ENCODE data around the gene KCNQ4.

Gene KCNQ4

GRCh38 chr1:40844079-40844478, 60.5 kb downstream of the KCNQ4 start:
- no peak for DNase-seq

GRCh38 chr1:40844887-40845878, 61.6 kb downstream of the KCNQ4 start:
- DNase-seq: peak; percentile 12

- DNase-seq: no peak
These were observed 62.3 kb downstream of the KCNQ4 start for GRCh38 chr1:40845895-40846294.

- no peak for DNase-seq
These were observed 63.6 kb downstream of the KCNQ4 start for GRCh38 chr1:40847023-40847745.

- DNase-seq: peak; percentile 16
These were observed 65.1 kb downstream of the KCNQ4 start for GRCh38 chr1:40848530-40849189.

- peak; percentile 82 for DNase-seq
These were observed 66.4 kb downstream of the KCNQ4 start for GRCh38 chr1:40849801-40850592.

- DNase-seq: no peak
These were observed 68.1 kb downstream of the KCNQ4 start for GRCh38 chr1:40851643-40852042.

- no peak for DNase-seq
These were observed 69.7 kb downstream of the KCNQ4 start for GRCh38 chr1:40853113-40853884.

GRCh38 chr1:40853885-40854170, 70.2 kb downstream of the KCNQ4 start:
- no peak for DNase-seq

- DNase-seq: peak; percentile 42
These were observed 71.9 kb downstream of the KCNQ4 start for GRCh38 chr1:40855513-40855912.

- no peak for DNase-seq
These were observed 72.5 kb downstream of the KCNQ4 start for GRCh38 chr1:40856116-40856515.

GRCh38 chr1:40856656-40857302, 73.2 kb downstream of the KCNQ4 start:
- DNase-seq: no peak

GRCh38 chr1:40857737-40858136, 74.2 kb downstream of the KCNQ4 start:
- DNase-seq: no peak

GRCh38 chr1:40858856-40859416, 75.3 kb downstream of the KCNQ4 start:
- DNase-seq: no peak

GRCh38 chr1:40860706-40861223, 77.2 kb downstream of the KCNQ4 start:
- no peak for DNase-seq

GRCh38 chr1:40861224-40862003, 77.8 kb downstream of the KCNQ4 start:
- peak; percentile 59 for DNase-seq

GRCh38 chr1:40862008-40862863, 78.6 kb downstream of the KCNQ4 start, which contains the start of gene CITED4:
Gene CITED4 (minus strand): TSS chr1:40862363. CDS start chr1:40862127, 236 bp downstream.
- peak; percentile 97 for DNase-seq

GRCh38 chr1:40868051-40868723, 84.6 kb downstream of the KCNQ4 start:
- DNase-seq: no peak

Measured in CD4-positive, alpha-beta T cell treated with Interleukin-17A for 4 hours (primary cell).